ENCODE measurements around the gene KDM5A. TPM values are rescaled to one million over a fixed set of nuclear protein-coding genes. Genes with fewer than 3 reads are reported as not detected.

The KDM5A gene
- total RNA-seq, 1 donor from 2014 or later: 42.6 TPM

- ATAC-seq: no peak
Measured at GRCh38 chr12:271161-271560, 118.0 kb downstream of the KDM5A start.

GRCh38 chr12:269191-269590 is 119.9 kb downstream of the KDM5A start:
- no peak for ATAC-seq

- no peak for ATAC-seq
Measured at GRCh38 chr12:268483-268840, 120.7 kb downstream of the KDM5A start.

- no peak for ATAC-seq
Measured at GRCh38 chr12:267581-268482, 121.3 kb downstream of the KDM5A start.

GRCh38 chr12:265096-265495 is 124.0 kb downstream of the KDM5A start:
- ATAC-seq: no peak

- ATAC-seq: no peak
Measured at GRCh38 chr12:264269-264668, 124.9 kb downstream of the KDM5A start.

- ATAC-seq: no peak
Measured at GRCh38 chr12:263574-263973, 125.5 kb downstream of the KDM5A start.

GRCh38 chr12:262817-263216 is 126.3 kb downstream of the KDM5A start, which contains the start of gene SLC6A13:
SLC6A13 (minus strand) TSS chr12:262836; CDS start chr12:260052, 2,784 bp downstream.
- ATAC-seq: no peak

- no peak for ATAC-seq
Measured at GRCh38 chr12:262113-262512, 127.0 kb downstream of the KDM5A start.

- no peak for ATAC-seq
Measured at GRCh38 chr12:257521-258321, 131.4 kb downstream of the KDM5A start.

GRCh38 chr12:256958-257357 is 132.2 kb downstream of the KDM5A start:
- ATAC-seq: no peak

GRCh38 chr12:256225-256624 is 132.9 kb downstream of the KDM5A start:
- no peak for ATAC-seq

- ATAC-seq: no peak
Measured at GRCh38 chr12:254912-255311, 134.2 kb downstream of the KDM5A start.

- ATAC-seq: no peak
Measured at GRCh38 chr12:254039-254438, 135.1 kb downstream of the KDM5A start.

- no peak for ATAC-seq
Measured at GRCh38 chr12:253116-253831, 135.8 kb downstream of the KDM5A start.

GRCh38 chr12:252636-253035 is 136.5 kb downstream of the KDM5A start:
- ATAC-seq: no peak

GRCh38 chr12:247271-247670 is 141.8 kb downstream of the KDM5A start:
- no peak for ATAC-seq

- no peak for ATAC-seq
Measured at GRCh38 chr12:243381-243780, 145.7 kb downstream of the KDM5A start.

GRCh38 chr12:242496-242895 is 146.6 kb downstream of the KDM5A start:
- no peak for ATAC-seq

GRCh38 chr12:241266-241665 is 147.9 kb downstream of the KDM5A start:
- no peak for ATAC-seq

- no peak for ATAC-seq
Measured at GRCh38 chr12:240566-240965, 148.6 kb downstream of the KDM5A start.

GRCh38 chr12:238736-239398 is 150.3 kb downstream of the KDM5A start:
- ATAC-seq: no peak

All from esophagus mucosa (tissue), 1 donor.